Nephron progenitor cell (in vitro differentiated cells): ENCODE measurements around the gene PPP1R16B.

Experiments used
- DNase-seq: peaks from one replicate; pipeline ENCODE4 v3.0.0; 2021
- H3K27ac Mint-ChIP-seq: 2 replicates; pipeline ENCODE4 v1.8.0; 2021; ENCODE audit warnings: mild to moderate bottlenecking, moderate library complexity, mixed read lengths
- H3K27me3 Mint-ChIP-seq: 2 replicates; pipeline ENCODE4 v1.8.0; 2021; ENCODE audit warnings: mild to moderate bottlenecking, low read depth, mixed read lengths; ENCODE audit not compliant: poor library complexity
- H3K36me3 Mint-ChIP-seq: 2 replicates; pipeline ENCODE4 v1.8.0; 2021; ENCODE audit warnings: low read depth, mixed read lengths
- H3K4me1 Mint-ChIP-seq: 2 replicates; pipeline ENCODE4 v1.8.0; 2021; ENCODE audit warnings: mixed read lengths
- H3K4me3 Mint-ChIP-seq: 2 replicates; pipeline ENCODE4 v1.8.0; 2021; ENCODE audit warnings: mild to moderate bottlenecking, moderate library complexity, mixed read lengths
- H3K9me3 Mint-ChIP-seq: 2 replicates; pipeline ENCODE4 v1.8.0; 2021; ENCODE audit warnings: mild to moderate bottlenecking, moderate library complexity, mixed read lengths
- TF ChIP-seq, protein P1 (sequence below): fragments of 200-600 bp; sonication (generic); IDR thresholded peaks from 2 replicates; pipeline ENCODE4 v1.5.0; 2021; ENCODE audit warnings: antibody characterized with exemption

PPP1R16B gene

DNA sequence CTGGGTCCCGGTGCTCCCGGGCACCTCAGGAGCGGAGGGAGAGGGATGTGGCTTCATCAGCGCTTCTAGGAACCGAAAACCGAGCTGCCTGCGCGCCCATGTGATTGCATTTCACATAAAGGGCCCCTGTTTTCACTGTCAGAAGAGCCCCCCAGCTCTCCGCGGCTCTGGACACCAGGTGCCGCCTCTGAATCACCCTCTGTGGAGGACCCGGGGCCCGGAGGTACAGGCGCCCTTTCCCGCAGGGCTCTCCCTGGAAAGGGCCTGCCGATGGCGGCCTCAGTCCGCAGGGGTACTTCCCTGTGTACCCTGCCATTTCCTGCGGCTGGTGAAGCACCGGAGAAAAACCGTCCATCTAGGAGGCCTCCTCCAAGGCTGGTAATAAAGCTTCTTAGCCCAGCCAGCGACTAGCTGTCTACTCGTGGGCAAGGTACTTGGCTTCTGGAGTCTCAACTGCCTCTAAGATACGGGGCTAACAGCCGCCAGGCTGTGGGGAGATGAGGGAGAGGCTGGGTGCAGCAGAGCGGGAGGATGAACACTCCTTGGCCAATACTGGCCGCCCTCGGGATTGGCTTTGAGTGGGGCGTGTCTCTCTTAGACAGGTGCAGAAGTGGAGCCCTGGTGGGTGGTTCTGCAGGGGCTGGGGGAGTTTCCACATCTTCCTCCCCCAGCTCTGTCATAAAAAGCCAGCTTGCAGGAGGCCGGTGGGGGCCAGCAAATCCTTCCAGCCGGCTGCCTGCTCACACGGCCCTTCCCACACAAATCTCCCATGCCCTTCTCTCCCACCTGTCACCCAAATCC is 1.6 kb downstream of the PPP1R16B start:
- DNase-seq: peak; percentile 35
- no peaks in the 10 kb centered on the region for H3K36me3 Mint-ChIP-seq
- H3K4me1 Mint-ChIP-seq: peaks cover 13% of the 10 kb centered on the region
- H3K9me3 Mint-ChIP-seq: no peaks in the 10 kb centered on the region
- peaks cover 93% of the 10 kb centered on the region for H3K27me3 Mint-ChIP-seq
- TF ChIP-seq, protein P1, sequence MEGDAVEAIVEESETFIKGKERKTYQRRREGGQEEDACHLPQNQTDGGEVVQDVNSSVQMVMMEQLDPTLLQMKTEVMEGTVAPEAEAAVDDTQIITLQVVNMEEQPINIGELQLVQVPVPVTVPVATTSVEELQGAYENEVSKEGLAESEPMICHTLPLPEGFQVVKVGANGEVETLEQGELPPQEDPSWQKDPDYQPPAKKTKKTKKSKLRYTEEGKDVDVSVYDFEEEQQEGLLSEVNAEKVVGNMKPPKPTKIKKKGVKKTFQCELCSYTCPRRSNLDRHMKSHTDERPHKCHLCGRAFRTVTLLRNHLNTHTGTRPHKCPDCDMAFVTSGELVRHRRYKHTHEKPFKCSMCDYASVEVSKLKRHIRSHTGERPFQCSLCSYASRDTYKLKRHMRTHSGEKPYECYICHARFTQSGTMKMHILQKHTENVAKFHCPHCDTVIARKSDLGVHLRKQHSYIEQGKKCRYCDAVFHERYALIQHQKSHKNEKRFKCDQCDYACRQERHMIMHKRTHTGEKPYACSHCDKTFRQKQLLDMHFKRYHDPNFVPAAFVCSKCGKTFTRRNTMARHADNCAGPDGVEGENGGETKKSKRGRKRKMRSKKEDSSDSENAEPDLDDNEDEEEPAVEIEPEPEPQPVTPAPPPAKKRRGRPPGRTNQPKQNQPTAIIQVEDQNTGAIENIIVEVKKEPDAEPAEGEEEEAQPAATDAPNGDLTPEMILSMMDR: no peak
- H3K4me3 Mint-ChIP-seq: peak overlapping the region; percentile 70
- no peak overlapping the region for H3K27ac Mint-ChIP-seq

DNA sequence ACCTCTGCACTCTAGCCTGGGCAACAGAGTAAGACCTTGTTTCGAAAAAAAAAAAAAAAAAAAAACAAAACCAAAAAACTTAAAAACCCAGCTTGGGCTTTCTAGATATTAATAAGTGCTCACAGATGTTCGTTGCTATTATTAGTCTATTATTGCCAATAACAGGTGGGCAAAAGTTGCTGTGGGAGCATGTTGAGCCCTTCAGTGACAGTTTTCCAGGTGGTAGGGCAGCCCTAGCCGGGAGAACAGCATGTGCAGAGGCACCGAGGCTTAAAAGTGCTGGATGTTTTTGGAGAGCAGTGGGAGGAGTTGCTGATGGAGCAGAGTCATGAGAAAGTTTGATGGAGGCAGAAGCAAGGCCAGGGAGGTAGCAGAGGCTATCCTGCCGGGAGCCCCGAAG is 4.4 kb downstream of the PPP1R16B start:
- Mint-ChIP-seq H3K4me3 (no peak overlapping the region), H3K27ac (no peak overlapping the region), H3K27me3 (peaks cover 85% of the 10 kb centered on the region), H3K36me3 (no peaks in the 10 kb centered on the region), H3K4me1 (peaks cover 9% of the 10 kb centered on the region), H3K9me3 (no peaks in the 10 kb centered on the region)
- no peak for DNase-seq
- TF ChIP-seq, protein P1: no peak

DNA sequence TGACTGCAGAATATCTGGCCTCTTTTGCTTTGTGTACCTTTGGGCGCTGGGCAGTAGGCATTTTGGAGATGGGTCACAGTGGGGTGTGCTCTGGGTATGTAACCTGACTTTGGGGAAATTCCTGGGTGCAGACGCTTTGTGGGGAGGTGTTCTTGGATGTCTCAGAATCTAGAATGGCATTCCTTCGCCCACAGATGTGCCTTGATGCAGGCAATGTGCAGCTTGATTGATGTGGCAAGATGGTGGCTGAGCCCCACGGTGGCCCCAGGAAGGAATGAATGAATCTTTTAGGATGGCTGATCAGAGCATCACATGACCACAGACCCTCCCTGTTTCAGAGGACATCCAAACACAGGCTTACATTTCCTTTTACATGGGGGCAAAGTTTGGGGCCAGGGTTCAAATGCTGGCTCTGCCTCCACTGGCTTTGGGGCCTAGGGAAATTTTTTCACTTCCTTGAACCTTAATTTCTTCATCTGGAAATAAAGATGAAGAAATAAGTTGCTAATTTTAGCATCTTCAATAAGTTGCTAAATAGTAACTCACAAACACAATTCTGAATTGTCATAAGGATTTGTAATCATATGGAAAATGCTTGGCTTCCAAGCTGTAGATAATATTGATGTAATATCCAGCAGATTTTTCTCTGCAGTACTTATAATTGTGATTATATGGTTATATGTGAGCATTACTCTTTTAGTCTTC is 5.6 kb downstream of the PPP1R16B start:
- TF ChIP-seq, protein P1: no peak
- Mint-ChIP-seq H3K27ac (no peak overlapping the region), H3K9me3 (no peaks in the 10 kb centered on the region), H3K27me3 (peaks cover 78% of the 10 kb centered on the region), H3K36me3 (no peaks in the 10 kb centered on the region), H3K4me3 (no peak overlapping the region), H3K4me1 (peaks cover 6% of the 10 kb centered on the region)
- no peak for DNase-seq

DNA sequence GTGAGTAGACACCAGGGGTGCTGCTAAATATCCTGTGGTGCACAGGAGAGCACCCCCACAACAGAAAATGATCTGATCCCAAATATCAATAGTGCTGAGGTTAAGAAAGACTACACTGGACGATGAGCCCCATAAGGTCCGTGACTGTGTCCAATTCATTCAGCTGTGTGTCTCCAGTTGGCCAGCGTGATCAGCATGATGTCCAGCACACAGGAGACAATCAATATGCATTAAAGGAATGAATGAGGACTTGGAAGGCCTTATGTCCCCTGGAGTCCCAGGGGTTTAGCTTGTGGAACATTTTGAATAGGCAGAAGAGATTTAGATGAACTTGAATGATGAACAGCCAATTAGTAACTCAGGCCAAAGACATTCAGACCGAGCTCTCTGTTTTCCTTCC is 6.3 kb downstream of the PPP1R16B start:
- Mint-ChIP-seq H3K4me3 (no peak overlapping the region), H3K36me3 (no peaks in the 10 kb centered on the region), H3K9me3 (no peaks in the 10 kb centered on the region), H3K4me1 (peaks cover 6% of the 10 kb centered on the region), H3K27ac (no peak overlapping the region), H3K27me3 (peaks cover 77% of the 10 kb centered on the region)
- no peak for DNase-seq
- TF ChIP-seq, protein P1: no peak

DNA sequence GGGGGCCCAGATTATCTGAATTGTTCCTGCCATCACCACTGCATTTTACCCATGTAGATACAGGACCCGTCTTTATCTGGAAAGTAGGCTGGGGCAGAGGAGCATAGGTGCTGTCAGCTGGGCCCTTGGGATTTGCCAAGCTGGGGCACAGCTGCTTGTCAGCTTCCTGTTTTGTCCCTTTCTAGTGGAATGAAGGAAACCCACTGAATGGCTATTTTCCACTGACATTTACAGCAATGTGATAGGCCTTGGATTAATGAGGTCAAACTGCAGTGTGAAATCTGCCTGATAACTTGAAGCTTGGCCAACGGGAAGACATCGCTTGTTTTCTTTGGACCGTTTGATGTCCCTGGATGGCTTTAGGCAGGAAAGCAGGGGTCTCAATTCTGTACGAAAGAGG is 6.7 kb downstream of the PPP1R16B start:
- TF ChIP-seq, protein P1: no peak
- peaks cover 76% of the 10 kb centered on the region for H3K27me3 Mint-ChIP-seq
- peak overlapping the region; percentile 75 for H3K27ac Mint-ChIP-seq
- no peaks in the 10 kb centered on the region for H3K9me3 Mint-ChIP-seq
- no peak for DNase-seq
- peaks cover 6% of the 10 kb centered on the region for H3K4me1 Mint-ChIP-seq
- no peak overlapping the region for H3K4me3 Mint-ChIP-seq
- H3K36me3 Mint-ChIP-seq: no peaks in the 10 kb centered on the region
